ENCODE results near the gene STAG1. TPM values are rescaled to one million over a fixed set of nuclear protein-coding genes. Genes with fewer than 3 reads are reported as not detected.
"Not testable (repeated sequence)": the region's sequence is repeated elsewhere in the genome, so short reads cannot be mapped to it uniquely, and the experiment has no call there.

The STAG1 gene
- total RNA-seq, 1 donor from 2014 or later = 26.0 TPM

DNA sequence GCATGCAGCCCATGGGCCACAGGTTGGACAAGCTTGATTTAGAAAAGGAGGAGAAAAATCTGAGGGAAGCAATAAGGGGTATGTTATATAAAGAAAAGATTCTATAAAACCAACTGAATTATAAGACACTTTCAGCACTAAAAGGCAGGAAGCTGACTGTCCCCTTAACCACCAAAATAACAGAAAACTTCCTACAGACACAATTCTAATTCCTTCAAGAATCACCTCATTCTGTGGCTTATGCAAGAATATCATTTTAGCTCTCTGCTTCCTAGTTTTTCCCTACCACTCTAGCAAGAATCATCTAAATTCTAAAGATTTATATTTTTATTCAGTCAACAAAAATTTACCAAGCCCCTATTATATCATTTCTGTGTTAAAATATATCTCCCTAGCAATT, 6.3 kb downstream of the STAG1 start:
- DNase-seq (ENCODE audit: low spot score) = no peak

DNA sequence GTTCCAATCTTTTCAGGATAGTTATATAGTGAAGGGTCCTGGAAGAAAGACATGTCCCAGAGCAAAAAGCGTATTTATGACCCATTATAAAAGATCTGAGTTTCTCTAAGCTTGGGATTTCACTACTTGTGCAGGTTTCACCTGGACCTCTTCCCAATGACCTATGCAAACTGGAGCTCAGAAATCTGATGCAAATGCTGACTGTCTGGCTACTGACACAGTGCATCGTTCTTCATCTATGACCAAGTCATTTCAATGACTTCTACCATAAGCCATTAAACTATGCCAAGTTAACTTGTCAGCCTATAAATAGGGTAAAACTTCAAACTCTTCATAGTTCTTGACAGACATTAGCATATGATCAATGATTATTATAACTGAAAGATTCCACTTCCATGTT, 11.1 kb downstream of the STAG1 start:
- no peak for DNase-seq (ENCODE audit: low spot score)

GRCh38 chr3:136740351-136740958, 11.7 kb downstream of the STAG1 start:
- DNase-seq (ENCODE audit: low spot score) = no peak

DNA sequence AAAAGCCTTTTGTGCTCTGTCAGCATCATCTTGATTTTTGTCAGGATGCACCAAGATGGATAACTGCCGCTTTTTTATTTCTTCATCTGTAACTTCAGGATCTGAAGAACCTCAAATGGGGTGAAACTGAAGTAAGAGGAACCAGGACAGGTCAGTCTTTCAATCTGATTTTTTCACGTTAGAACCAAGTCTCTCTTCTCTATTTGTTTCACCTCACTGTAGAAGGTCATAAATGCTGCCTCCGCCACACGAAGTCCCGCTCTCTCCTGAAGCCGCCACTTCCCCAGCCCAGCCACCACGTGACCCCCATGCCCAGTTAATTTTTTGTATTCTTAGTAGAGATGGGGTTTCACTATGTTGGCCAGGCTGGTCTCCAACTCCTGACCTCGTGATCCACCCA, 15.2 kb downstream of the STAG1 start:
- DNase-seq (ENCODE audit: low spot score) = not testable (repeated sequence)

- DNase-seq (ENCODE audit: low spot score) = no peak
Observed at GRCh38 chr3:136735103-136735502, 17.1 kb downstream of the STAG1 start.

DNA sequence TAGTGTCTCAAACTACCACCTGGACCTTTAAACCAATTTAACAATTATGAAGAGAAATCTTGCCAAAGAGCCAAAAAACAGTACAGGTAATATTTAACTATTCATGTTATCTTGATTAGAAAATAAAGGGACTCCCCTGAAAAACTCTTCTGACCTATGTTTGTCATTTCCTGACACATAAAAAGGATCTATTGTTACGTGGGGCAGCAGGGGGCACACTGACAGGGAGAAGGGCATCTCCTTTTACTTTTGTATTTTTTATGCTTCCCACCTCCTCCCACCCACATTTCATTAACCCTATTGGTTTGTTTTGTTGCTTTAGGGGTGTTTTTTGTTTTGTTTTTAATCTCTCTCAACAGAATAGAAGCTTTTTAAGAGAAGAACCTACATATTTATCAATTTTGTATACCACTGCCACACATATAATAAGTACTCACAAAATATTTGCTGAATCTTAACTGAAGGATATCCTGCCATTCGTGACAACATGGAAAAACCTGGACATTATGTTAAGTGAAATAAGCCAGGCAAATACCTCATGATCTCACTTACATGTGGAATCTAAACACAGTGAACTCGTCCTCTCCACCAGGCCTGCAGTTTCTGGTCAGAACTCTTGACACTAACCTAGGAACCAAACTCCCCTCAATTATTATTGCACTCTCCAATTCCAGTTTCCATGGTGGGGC, 17.7 kb downstream of the STAG1 start:
- DNase-seq (ENCODE audit: low spot score) = no peak

DNA sequence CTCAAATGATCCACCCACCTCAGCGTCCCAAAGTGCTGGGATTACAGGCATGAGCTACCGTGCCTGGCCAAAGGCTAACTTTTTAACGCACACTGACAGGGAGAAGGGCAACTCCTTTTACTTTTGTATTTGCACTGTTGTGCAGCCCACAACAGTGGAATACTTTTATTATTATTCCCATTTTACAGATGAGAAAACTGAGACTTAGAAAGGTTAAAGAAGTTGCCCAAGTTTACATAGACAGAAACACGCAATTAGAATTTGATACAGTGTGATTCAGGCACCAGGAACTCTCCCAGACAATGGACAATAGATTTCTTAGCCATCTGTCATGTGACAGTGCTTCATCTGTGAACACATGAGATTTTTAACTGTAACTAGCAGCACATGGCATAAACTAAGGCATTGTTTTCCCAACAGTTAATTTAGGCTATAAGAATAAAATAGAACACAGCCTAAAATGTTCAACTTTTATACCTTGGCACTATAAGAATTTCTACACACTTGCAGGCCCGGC, 18.8 kb downstream of the STAG1 start:
- DNase-seq (ENCODE audit: low spot score) = no peak

GRCh38 chr3:136731274-136731884, 20.8 kb downstream of the STAG1 start:
- DNase-seq (ENCODE audit: low spot score) = no peak

DNA sequence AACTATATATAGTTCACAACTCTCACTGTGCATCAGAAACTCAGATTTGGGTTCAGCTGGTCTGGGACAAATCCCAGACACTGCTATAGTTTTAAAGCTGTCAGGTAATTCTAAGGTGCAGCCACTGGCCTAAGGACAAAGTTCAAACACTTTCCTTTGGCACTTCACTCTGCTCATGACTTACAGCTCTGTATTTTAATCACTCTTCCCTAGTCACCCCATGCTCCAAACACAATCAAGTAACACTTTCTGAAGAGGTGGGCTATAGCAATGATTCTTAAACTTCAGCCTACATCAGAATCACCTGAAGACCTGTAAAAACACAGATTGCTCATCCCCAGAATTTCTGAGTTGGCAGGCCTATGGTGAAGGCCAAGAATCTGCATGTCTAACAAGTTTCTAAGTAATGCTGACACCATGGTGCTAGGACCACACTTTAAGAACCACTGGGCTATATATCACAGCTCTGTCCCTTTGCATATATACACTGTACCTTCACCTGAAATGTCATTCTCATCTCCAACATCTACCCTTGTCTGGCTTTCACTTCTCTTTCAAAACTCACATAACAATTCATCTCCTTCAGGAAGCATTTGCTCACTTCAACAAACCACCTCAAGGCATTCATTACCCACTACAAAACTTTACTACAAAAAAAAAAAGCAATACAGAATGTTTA, 21.4 kb downstream of the STAG1 start:
- no peak for DNase-seq (ENCODE audit: low spot score)

GRCh38 chr3:136728918-136729317, 23.3 kb downstream of the STAG1 start:
- DNase-seq (ENCODE audit: low spot score) = no peak

DNA sequence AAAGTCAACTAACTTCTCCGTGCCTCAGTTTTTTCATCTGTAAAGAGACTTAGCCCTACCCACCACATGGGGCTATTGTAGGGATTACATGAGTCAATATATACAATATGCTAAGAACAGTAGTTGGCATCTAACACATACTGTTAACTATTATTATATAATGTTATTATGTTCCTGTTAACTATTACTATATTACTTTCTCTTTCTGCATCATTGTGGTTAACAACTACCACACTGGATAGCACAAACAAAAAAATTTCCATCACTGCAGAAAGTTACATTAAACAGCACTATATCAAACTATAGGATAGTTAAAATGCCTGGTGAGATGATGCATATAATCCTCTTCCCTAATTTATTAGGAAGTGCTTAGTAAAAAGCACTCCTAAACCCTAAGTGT, 23.7 kb downstream of the STAG1 start:
- no peak for DNase-seq (ENCODE audit: low spot score)

DNA sequence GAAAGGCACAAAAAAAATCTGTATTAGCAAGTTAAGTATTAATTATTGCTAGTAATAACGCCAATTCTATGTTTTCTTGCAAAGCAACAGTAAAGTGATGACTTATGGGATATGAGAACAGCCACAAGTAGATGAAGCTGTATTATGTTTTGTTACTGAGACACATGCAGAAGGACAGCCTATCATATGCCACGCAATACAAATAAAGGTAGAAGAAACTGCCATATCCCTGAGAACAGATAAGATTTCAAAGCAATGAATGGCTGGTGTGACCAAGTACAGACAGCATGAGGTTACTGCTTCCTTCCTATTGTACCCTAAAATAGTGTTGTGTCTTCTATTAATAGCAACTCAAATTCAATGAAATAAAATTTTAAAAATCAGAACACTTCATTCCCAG, 26.7 kb downstream of the STAG1 start:
- no peak for DNase-seq (ENCODE audit: low spot score)

- DNase-seq (ENCODE audit: low spot score) = not testable (repeated sequence)
Observed at GRCh38 chr3:136722916-136723315, 29.3 kb downstream of the STAG1 start.

- not testable (repeated sequence) for DNase-seq (ENCODE audit: low spot score)
Observed at GRCh38 chr3:136722399-136722798, 29.8 kb downstream of the STAG1 start.

DNA sequence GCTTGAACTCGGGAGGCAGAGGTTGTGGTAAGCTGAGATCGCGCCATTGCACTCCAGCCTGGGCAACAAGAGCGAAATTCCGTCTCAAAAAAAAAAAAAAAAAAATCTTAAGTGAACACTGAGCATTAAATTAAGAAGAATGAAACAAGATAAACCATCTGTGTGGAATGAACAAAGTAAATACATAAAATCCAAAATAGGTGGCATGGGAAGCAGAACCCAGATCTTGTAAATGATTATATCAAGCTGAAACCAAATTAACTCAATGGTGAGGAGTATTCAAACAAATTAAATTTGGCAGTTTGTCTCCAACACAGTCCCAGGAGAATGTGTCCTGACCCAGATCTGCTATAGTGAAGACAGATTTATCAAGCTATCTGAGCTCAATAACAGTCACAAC, 32.1 kb downstream of the STAG1 start:
- no peak for DNase-seq (ENCODE audit: low spot score)

DNA sequence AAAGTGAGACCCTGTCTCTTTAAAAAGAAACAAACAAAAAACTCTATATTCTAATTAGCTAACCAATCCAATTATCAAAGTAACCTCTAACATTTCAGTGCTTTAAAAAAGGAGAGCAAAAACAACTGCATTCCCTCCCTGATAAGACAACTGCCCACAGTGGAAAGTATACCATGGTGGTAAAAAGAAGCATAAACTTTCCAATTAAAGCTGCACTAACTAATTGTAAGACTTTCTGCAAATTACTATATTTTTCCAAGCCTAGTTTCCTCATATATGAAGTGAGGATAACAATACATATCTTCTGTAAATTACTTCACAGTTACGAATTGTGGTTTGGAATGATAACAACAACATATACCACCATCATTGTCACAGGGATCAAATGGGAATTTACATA, 35.5 kb downstream of the STAG1 start:
- no peak for DNase-seq (ENCODE audit: low spot score)

DNA sequence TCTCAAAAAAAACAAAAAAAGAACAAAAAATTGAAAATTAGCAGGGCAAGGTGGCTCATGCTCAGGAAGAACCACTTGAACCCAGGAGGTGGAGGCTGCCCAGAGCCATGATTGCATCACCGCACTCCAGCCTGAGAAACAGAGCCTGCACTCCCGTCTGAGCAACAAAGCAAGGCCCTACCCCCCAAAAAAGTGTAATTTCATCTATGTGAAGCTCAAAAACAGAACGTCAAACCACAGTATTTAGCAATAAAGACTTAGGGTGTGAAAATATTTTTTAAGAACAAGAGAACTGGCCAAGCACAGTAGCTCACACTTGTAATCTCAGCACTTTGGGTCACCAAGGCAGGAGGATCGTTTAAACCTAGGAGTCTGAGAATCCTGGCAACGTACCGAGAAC, 38.2 kb downstream of the STAG1 start:
- DNase-seq (ENCODE audit: low spot score) = no peak

GRCh38 chr3:136712941-136713340, 39.2 kb downstream of the STAG1 start:
- DNase-seq (ENCODE audit: low spot score) = no peak

GRCh38 chr3:136711888-136712287, 40.3 kb downstream of the STAG1 start:
- DNase-seq (ENCODE audit: low spot score) = not testable (repeated sequence)

DNA sequence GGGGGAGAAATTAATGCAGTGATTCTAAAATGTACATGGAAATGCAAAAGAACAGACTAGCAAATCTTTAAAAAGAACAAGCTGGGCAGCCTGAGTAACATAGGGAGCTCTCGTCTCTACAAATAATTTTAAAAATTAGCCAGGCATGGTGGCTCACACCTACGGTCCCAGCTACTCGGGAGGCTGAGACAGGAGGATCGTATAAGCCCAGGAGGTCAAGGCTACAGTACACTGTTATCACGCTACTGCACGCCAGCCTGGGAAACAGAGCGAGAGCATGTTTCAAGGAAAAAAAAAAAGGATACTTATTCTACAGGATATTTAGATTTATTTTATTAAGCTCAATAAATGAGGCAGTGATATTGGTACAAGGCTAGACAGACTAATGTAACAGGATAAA, 40.9 kb downstream of the STAG1 start:
- DNase-seq (ENCODE audit: low spot score) = no peak

- not testable (repeated sequence) for DNase-seq (ENCODE audit: low spot score)
Observed at GRCh38 chr3:136709775-136710174, 42.4 kb downstream of the STAG1 start.

DNA sequence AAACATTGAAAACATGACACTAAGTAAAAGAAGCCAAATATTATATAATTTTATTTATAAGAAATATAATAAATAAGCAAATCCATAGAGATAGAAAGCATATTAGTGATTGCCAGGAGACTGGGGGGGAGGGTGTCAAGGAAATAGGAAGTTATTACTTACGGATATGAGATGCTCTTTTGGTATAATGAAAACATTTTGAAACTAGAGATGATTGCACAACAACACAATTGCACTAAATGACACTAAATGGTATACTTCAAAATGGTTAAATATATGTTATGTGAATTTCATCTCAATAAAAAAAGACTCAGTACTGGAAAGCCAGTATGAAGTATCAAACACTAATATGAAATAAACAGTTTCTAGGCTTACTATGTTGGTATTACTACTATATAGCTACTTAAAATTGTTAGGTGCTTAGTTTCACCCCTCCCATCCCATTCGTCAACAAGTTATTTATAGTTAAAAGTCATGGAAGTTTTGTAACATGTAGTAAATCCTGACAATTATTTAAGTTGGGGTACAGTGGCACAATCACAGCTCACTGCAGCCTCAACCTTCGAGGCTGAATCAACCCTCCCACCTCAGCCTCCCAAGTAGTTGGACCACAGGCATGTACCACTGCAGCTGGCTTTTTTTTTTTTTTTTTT, 43.7 kb downstream of the STAG1 start:
- no peak for DNase-seq (ENCODE audit: low spot score)
